SW 1271 (cell line): ENCODE measurements around the gene DUSP16.

Source experiments
- DNase-seq, 2 experiments: peaks; one replicate each; lab custom pipeline; 2025; lab: John Stamatoyannopoulos, UW

Gene DUSP16

GRCh38 chr12:12440784-12441428 lies 121.8 kb downstream of the DUSP16 start:
- DNase-seq: no peak

DNA sequence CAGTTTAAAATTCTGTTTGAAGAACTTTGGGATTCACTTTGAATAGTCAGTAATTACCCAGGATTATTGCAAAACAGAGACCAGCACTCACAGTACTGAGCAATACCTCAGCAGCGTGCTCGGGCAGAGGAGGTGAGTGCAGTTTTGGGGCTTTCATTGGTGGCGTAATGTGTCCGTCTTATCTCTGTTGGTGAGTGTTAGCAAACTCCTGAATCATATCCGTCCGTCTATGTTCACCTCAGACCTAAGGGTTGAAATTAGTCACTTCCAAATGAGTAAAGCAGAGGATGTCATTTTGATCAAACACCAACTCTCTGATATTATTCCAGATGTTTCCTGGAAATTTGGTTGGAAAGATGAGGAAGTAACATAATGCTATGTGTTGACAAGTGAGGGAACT lies 123.0 kb downstream of the DUSP16 start:
- DNase-seq: no peak

- DNase-seq: no peak
These were observed 125.8 kb downstream of the DUSP16 start for GRCh38 chr12:12436831-12437345.

DNA sequence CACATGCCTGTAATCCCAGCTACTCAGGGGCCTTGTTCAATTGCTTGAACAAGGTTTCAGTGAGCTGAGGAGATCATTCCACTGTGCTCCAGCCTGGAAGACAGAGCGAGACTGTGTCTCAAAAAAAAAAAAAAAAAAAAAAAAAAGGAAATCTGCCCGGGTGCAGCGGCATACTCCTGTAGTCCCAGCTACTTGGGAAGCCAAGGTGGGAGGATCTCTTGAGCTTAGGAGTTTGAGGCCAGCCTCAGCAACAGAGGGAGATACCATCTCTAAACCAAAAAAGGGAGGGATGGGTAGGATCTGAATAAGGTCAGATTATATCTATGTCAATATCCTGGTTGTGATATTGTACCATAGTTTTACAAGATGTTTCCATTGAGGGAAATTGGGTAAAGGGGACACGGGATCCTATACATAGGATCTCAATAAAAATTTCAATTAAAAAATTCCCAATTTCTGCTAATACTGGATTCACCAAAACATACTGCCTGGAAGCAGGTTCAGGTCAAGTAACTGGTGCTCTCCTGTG lies 129.4 kb downstream of the DUSP16 start:
- DNase-seq: no peak

DNA sequence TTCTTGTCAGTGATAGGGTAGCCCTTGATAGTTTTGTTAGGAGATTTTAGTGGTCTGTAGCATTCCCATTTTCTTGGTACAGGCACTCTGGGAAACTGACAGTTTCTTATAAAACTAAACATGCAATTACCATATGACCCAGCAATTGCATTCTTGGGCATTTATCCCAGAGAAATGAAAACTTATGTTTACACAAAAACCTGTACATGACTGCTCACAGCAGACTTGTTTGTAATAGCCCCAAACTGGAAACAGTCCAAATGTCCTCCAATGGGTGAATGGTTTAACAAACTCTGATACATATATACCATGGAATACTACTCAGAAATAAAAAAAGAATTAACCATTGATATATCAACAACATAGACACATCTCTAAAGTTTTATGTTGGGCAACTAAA lies 130.3 kb downstream of the DUSP16 start:
- no peak for DNase-seq

DNA sequence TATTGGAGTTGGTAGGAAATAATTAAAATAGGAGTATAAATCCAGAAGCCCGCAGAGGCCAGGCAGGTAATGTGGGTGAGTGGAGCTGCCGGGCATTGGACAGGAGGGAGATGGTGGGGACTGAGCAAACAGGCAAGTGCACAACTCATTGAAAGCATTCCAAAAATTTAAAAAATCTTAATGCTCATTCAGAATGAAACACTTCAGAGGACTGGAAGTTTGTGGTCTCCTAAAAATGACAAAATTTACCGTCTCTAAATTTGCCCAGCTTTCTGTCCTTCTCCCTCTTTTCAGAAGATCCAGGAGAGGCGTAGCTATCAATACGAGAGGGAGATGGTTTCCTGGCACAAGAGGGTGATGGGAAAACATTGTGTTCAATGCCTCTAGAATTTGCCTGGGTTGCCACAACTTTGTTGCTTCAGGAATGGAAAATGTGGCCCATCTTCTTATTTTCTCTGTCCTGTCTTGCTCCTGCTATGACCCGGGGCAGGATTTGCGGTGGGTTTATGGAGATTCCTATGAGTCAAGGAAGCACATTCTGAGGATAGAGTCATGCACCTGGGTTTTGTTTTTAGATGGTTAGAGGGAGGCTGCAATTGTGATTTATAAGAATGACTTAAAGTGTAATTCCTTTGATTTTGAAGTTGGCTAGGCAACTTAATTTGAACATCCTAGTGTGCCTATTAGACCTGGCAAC lies 133.6 kb downstream of the DUSP16 start:
- no peak for DNase-seq

GRCh38 chr12:12428047-12428446 lies 134.6 kb downstream of the DUSP16 start:
- DNase-seq: no peak

GRCh38 chr12:12427568-12427967 lies 135.1 kb downstream of the DUSP16 start:
- no peak for DNase-seq

DNA sequence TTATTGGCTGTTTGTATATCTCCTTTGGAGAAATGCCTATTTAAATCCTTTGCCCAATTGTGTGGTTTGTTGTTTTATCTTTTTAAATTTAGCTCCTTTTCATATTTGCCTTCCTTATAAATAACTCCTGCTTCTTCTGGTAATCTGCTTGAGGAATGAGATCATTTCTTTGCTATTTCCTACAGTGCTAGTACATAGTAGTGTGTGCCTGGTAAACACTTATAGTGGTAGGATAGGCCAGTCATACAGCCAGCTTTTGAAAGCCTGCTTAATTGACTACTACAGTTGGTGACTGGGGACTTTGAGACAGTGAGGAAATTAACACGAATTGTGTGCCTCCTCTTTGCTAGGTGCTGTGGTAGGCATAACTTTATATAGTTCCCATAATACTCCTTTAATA lies 137.0 kb downstream of the DUSP16 start:
- DNase-seq: no peak

GRCh38 chr12:12425001-12425400 lies 137.7 kb downstream of the DUSP16 start:
- DNase-seq: no peak
